ENCODE results near the gene TRAF3.

The TRAF3 gene

GRCh38 chr14:102752239-102752847 is 24.9 kb upstream of the TRAF3 start (continued):
- TF ChIP-seq CREB5 (CRISPR knock-in tag; IDR thresholded peaks at IDR 0.05; ENCODE audit: low read depth), result no peak
- no peak for TF ChIP-seq RARB (CRISPR knock-in tag; IDR thresholded peaks at IDR 0.05)
- TF ChIP-seq TOX (CRISPR knock-in tag; IDR thresholded peaks at IDR 0.05; ENCODE audit: borderline replicate concordance), result no peak

GRCh38 chr14:102754370-102755262 is 22.6 kb upstream of the TRAF3 start:
- TF ChIP-seq TCF4 (CRISPR knock-in tag; IDR thresholded peaks at IDR 0.05; ENCODE audit: borderline replicate concordance) (no peak), ZNF70 (CRISPR knock-in tag; IDR thresholded peaks at IDR 0.05) (no peak), ZFP30 (CRISPR knock-in tag; IDR thresholded peaks at IDR 0.05) (no peak), TSHZ2 (CRISPR knock-in tag; IDR thresholded peaks at IDR 0.05) (no peak), ISL1 (CRISPR knock-in tag; IDR thresholded peaks at IDR 0.05) (no peak), CREB5 (CRISPR knock-in tag; IDR thresholded peaks at IDR 0.05; ENCODE audit: low read depth) (no peak), CSRNP3 (CRISPR knock-in tag; IDR thresholded peaks at IDR 0.05) (no peak)
- no peak for ATAC-seq

GRCh38 chr14:102757646-102758045 is 19.6 kb upstream of the TRAF3 start:
- no peak for ATAC-seq
- TF ChIP-seq ZNF70 (CRISPR knock-in tag; IDR thresholded peaks at IDR 0.05), result no peak
- TF ChIP-seq ISL1 (CRISPR knock-in tag; IDR thresholded peaks at IDR 0.05), result no peak
- TF ChIP-seq SNAI2 (CRISPR knock-in tag; IDR thresholded peaks at IDR 0.05), result no peak
- no peak for TF ChIP-seq TOX (CRISPR knock-in tag; IDR thresholded peaks at IDR 0.05; ENCODE audit: borderline replicate concordance)
- no peak for TF ChIP-seq RARB (CRISPR knock-in tag; IDR thresholded peaks at IDR 0.05)
- no peak for TF ChIP-seq POU6F1 (CRISPR knock-in tag; IDR thresholded peaks at IDR 0.05; ENCODE audit: borderline replicate concordance, low read depth)
- no peak for TF ChIP-seq ESRRG (CRISPR knock-in tag; IDR thresholded peaks at IDR 0.05)
- no peak for TF ChIP-seq CSRNP3 (CRISPR knock-in tag; IDR thresholded peaks at IDR 0.05)
- TF ChIP-seq PATZ1 (CRISPR knock-in tag; IDR thresholded peaks at IDR 0.05; ENCODE audit: borderline replicate concordance), result no peak
- TF ChIP-seq ARNTL (CRISPR knock-in tag; IDR thresholded peaks at IDR 0.05; ENCODE audit: borderline replicate concordance, low read depth), result no peak
- TF ChIP-seq BACH2 (CRISPR knock-in tag; IDR thresholded peaks at IDR 0.05; ENCODE audit: borderline replicate concordance), result no peak
- no peak for TF ChIP-seq TCF4 (CRISPR knock-in tag; IDR thresholded peaks at IDR 0.05; ENCODE audit: borderline replicate concordance)

Data from SK-N-SH treated with all-trans-retinoic acid at 6 μM for 48 hours (cell line).